Breast epithelium (tissue), 3 donors: ENCODE results near the gene PDE4D.

ENCODE experiments used
- POLR2A ChIP-seq: fragments of 450-650 bp; IDR thresholded peaks from one replicate; pipeline ENCODE4 v1.6.1; 2016; ENCODE audit warnings: antibody characterized with exemption, mild to moderate bottlenecking, moderate library complexity
- POLR2AphosphoS5 ChIP-seq, 3 donors: sonication (generic); formaldehyde crosslinking; IDR thresholded peaks; one replicate each; pipeline ENCODE4 v1.6.1; 2017; ENCODE audit warnings: antibody characterized with exemption in 3 of 3
- TF ChIP-seq, protein P1 (sequence below), 3 donors: fragments of 450-650 bp; IDR thresholded peaks; one replicate each; pipeline ENCODE4 v1.5.1; 2016 to 2017; ENCODE audit warnings: antibody characterized with exemption in 3 of 3, mild to moderate bottlenecking in 3 of 3, moderate library complexity in 3 of 3

DNA sequence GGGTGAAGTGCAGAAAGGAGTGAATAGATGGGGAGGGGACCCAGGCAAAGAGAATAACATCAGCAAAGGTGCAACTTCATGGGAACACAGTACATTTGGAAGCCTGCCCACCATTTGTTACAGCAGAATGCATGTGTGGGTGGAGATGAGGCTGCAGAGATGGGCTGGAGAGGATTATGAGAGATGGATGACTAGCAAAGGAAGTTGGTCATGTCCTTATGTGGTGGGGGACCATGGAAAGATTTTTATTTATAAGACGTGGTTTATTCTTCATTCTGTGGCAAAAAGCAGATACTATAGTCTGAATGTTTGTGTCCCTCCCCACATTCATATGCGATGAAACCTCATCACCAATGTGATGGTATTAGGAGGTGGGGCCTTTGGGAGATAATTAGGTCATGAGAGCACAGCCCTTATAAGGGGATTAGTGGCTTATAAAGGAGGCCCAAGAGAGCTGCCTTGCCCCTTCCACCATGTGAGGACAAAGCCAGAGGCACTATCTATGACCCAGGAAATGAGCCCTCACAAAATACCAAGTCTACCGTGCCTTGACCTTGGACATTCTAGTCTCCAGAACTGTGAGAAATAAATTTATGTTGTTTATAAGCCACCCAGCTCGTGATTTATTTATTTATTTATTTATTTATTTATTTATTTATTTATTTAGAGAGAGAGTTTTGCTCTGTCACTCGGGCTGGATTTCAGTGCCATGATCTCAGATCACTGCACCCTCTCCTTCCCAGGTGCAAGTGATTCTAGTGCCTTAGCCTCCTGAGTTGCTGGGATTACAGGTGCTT is 827.0 kb downstream of the PDE4D start:
- TF ChIP-seq, protein P1, sequence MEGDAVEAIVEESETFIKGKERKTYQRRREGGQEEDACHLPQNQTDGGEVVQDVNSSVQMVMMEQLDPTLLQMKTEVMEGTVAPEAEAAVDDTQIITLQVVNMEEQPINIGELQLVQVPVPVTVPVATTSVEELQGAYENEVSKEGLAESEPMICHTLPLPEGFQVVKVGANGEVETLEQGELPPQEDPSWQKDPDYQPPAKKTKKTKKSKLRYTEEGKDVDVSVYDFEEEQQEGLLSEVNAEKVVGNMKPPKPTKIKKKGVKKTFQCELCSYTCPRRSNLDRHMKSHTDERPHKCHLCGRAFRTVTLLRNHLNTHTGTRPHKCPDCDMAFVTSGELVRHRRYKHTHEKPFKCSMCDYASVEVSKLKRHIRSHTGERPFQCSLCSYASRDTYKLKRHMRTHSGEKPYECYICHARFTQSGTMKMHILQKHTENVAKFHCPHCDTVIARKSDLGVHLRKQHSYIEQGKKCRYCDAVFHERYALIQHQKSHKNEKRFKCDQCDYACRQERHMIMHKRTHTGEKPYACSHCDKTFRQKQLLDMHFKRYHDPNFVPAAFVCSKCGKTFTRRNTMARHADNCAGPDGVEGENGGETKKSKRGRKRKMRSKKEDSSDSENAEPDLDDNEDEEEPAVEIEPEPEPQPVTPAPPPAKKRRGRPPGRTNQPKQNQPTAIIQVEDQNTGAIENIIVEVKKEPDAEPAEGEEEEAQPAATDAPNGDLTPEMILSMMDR (IDR thresholded peaks at IDR 0.05), result no peak
- TF ChIP-seq POLR2A (no peak), POLR2AphosphoS5 (IDR thresholded peaks at IDR 0.05) (no peak)
